Fibroblast of peridontal ligament (primary cell): ENCODE data around the gene CARMIL1.
A peak's percentile ranks its signal among the peaks of the same experiment; 100 is the strongest.
"Not testable (repeated sequence)": the region's sequence is repeated elsewhere in the genome, so short reads cannot be mapped to it uniquely, and the experiment has no call there.

Source experiments
- DNase-seq: peaks from one replicate; pipeline ENCODE4 v3.0.0-alpha.2; 2010; ENCODE audit errors: extremely low read depth

The CARMIL1 gene

GRCh38 chr6:25442898-25443297 lies 163.7 kb downstream of the CARMIL1 start:
- peak; percentile 55 for DNase-seq

- DNase-seq = not testable (repeated sequence)
Measured at GRCh38 chr6:25444521-25444920, 165.3 kb downstream of the CARMIL1 start.

GRCh38 chr6:25446830-25447569 lies 167.8 kb downstream of the CARMIL1 start:
- DNase-seq = no peak

- DNase-seq = no peak
Measured at GRCh38 chr6:25447570-25447929, 168.4 kb downstream of the CARMIL1 start.

GRCh38 chr6:25448965-25449538 lies 169.9 kb downstream of the CARMIL1 start:
- no peak for DNase-seq

- no peak for DNase-seq
Measured at GRCh38 chr6:25449774-25450173, 170.6 kb downstream of the CARMIL1 start.

GRCh38 chr6:25450469-25451198 lies 171.5 kb downstream of the CARMIL1 start:
- no peak for DNase-seq

- DNase-seq = no peak
Measured at GRCh38 chr6:25452031-25452430, 172.9 kb downstream of the CARMIL1 start.

- DNase-seq = no peak
Measured at GRCh38 chr6:25453288-25453687, 174.1 kb downstream of the CARMIL1 start.

GRCh38 chr6:25454136-25454535 lies 175.0 kb downstream of the CARMIL1 start:
- peak; percentile 37 for DNase-seq

- peak; percentile 42 for DNase-seq
Measured at GRCh38 chr6:25456249-25457040, 177.3 kb downstream of the CARMIL1 start.

GRCh38 chr6:25457516-25457915 lies 178.3 kb downstream of the CARMIL1 start:
- DNase-seq = no peak

- peak; percentile 74 for DNase-seq
Measured at GRCh38 chr6:25458485-25458884, 179.3 kb downstream of the CARMIL1 start.

- DNase-seq = no peak
Measured at GRCh38 chr6:25462235-25462897, 183.2 kb downstream of the CARMIL1 start.

GRCh38 chr6:25463441-25463840 lies 184.3 kb downstream of the CARMIL1 start:
- no peak for DNase-seq

GRCh38 chr6:25464225-25464624 lies 185.1 kb downstream of the CARMIL1 start:
- DNase-seq = no peak

- DNase-seq = peak; percentile 57
Measured at GRCh38 chr6:25465941-25466340, 186.8 kb downstream of the CARMIL1 start.

- DNase-seq = no peak
Measured at GRCh38 chr6:25468881-25469280, 189.7 kb downstream of the CARMIL1 start.

GRCh38 chr6:25469797-25470388 lies 190.7 kb downstream of the CARMIL1 start:
- no peak for DNase-seq

GRCh38 chr6:25472306-25472705 lies 193.1 kb downstream of the CARMIL1 start:
- no peak for DNase-seq

GRCh38 chr6:25472906-25473305 lies 193.7 kb downstream of the CARMIL1 start:
- no peak for DNase-seq
